Endothelial cell of hepatic sinusoid (primary cell): ENCODE results near the gene LRP1.

Experiments
- in situ Hi-C: cut with HindIII; loops from 2 replicates; pipeline ENCODE4 v1.10.0; 2017; ENCODE audit warnings: low sequenced_read_pairs

Gene LRP1

DNA sequence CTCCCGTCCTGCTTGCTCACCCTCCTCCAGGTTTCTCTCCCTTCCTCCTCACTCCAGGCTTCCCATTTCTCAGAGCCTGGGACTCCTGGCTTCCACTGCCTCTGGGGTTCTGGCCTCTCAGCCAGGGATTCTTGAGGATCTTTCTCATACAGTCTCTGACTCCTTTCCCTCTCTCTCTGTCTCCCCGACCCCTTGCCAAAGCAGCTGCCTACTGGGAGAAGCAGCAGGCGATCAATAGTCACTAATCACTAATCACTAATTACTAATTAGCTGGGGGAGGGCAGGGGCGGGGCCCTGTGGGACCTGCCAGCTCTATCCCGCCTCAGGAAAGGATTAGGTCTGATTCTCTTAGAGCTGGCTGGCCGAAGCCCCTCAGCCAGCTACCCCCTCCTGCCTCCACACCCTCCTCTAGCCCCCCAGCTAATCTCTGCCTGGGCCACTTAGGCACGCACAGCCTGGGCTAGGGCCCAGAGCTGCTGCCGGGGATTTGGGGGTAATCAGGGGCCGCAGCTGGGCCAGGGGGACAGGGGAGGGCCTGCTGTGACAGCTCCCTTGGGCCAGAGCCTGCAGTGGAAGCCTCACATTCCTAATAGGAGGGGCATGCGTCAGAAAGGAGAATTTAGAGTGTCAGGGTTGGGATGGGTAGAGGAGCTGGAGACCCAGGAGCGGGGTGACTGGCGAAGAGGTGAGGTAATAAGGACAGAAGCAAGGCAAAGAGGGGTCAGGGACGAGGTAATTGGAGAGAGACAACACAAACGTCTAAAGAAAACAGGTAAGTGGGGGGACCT lies 91.1 kb downstream of the LRP1 start:
- in situ Hi-C loops: no loop called here

DNA sequence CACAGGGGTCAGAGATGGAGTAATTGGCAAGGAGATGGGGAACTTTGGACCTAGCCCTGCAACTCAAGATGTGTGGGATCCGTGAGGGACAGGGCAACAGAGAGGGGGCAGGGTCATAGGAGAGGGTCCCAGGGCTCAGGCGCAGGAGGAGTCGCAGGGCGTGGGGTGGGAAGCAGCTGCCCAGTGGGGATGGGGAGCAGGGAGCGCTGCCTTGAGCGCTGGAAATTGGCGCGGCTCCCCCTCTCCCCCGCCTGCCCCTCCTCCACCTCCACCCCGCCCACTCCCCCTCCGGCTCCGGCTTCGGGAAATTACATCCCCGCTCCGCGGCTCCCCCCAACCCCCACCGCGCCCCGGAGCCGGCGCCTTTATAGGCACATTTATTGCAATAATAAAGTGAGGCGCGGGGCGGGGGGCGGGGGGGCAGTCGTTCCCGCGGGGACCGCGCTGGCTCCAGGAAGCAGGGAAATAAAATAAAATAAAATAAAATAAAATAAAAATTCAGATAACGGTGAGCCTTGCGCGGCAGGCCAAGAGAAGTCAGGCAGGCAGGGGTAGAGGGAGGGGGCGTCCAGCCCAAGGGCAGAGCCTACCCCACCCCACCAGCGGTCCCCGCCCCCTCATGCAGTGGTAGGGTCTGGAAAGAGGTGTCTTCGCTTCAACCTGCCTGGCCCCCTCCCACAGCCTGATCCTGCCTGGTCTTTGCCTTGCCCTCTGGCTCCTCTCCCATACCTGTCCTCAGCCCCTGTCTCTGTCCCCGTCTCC lies 91.9 kb downstream of the LRP1 start:
- in situ Hi-C loops: no loop called here

DNA sequence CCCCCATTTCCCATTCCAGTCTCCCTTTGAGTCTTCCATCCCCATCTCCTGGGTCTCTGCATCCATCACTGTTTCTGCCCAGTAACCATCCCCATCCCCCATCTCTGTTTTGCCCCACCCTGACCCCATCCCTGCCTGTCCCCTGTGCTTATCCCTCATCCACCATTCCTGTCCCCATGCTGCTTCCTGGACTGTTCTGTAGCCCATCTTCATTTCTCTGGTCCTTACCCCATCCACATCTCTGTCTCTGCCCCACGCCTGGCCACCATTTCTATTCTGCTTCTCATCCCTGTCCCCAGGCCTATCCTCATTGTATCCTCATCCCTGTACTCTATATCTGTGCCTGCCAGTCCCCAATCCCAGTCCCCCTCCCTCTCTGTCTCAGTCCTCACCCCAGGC lies 92.5 kb downstream of the LRP1 start:
- in situ Hi-C loops: no loop called here

DNA sequence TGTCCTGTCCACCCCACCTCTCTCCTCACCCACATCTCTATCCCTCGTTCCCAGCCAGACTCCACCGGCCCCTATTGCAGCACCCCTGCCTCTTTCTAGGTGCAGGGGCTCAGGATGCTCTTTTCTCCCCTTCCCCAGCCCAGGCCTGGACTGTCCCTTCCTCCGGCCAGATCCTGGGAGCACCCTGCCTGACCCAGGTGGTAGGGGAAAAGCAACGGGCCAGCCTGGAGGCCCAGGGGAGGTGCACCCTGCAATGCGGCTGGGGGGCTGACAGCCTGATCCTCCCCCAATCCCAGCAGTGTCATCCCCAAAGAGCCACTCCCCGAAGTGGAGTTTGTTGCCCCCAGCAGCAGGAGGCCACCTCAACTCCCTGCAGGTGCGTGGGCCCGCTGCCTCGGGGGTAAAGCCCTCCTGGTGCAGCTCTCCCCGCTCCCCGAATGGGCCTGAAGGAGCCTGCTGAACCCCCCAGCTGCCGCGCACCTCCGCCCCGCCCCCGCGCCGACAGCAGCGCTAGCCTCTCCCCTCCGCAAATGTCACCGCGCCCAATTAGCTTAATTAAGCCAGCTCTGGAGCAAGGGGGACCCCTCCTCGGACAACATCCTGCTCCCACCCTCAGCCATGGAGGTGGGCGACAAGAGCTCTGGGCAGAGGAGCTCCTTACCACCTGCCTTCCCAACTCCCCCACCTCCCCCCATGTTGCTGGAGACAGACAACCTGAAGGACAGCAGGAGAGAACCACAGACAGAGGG lies 93.1 kb downstream of the LRP1 start:
- in situ Hi-C loops: no loop called here

DNA sequence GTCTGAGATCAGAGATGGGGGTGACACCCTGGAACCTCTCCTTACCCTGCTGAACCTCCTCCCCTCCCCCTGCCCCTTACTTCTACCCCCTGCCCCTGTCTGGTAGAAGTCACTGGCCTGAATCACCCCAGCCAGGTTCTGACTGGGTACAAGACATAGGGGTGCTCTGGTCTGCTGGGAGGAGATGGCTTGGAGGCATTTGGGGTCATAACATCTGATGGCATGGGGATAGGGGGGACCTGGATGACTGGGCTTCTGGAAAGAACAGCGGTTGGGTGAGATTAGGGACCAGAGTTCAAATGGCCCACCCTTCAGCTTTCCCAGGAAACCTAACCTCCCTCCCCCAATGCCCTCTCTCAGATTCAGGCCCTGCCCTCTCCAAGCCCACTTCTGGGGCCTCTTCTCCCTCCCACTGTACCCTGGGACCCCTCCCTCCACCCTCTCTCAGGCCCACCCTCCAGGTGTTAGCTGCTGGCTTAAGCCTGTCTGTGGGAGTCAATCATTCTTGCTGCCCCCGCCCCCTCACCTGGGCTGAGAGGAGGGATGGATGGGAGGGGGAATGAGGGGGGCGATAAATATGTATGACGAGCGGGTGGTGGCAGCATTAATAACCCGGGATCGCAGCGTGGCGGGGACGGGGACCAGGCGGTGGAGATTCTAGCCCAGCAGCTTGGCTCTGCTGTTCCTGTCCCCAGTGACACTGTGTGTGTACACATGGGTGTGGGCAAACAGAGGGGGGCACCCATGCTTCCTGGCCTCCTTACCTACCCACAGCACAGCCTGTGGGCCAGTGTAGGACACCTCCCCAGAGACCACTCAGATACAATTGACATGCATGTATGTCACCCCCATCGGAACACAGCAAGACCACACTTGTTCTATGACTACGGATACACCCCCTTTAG lies 94.3 kb downstream of the LRP1 start:
- in situ Hi-C loops: no loop called here

DNA sequence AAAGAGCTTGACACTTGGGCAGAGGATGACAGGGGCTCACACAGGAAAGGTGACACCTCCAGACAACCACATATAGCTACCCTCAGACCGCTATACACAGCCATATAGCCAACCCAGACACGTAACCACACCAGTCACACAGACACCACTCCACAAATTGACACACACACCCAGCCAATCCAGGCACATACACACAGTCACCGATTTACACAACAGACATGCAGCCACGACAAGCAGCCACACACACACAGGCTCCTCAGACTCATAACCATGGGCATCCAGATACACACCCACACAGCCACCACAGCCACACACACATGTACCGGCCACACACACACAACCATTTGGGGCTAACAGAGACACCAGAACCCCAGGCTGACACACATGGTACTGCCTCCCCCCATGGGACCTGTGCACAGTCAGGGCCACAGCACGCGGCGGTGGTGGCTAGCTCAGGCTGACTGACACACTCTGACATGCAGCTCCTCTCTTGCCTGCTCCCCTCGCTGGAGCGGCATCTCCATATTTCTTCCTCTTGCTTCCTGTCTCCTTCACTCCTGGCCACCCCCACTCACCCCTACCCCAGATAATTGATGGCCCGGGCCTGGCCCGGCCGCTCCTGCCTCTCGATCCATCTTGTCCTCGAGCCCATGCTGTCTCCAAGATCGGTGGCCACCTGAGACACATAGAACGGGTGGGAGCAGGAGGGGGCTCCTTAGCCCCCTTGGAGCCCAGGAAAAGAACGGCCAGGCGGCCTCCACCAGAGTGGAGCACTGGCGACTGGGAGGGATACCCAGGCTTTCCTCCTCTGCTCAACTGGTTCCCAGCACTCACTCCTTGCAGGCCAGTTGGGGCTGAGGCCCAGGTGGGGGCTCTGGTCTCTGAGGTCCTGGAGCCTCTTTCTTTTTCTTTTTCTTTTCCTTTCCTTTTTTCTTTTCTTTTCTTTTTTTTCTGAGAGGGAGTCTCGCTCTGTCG lies 95.2 kb downstream of the LRP1 start:
- in situ Hi-C loops: no loop called here

DNA sequence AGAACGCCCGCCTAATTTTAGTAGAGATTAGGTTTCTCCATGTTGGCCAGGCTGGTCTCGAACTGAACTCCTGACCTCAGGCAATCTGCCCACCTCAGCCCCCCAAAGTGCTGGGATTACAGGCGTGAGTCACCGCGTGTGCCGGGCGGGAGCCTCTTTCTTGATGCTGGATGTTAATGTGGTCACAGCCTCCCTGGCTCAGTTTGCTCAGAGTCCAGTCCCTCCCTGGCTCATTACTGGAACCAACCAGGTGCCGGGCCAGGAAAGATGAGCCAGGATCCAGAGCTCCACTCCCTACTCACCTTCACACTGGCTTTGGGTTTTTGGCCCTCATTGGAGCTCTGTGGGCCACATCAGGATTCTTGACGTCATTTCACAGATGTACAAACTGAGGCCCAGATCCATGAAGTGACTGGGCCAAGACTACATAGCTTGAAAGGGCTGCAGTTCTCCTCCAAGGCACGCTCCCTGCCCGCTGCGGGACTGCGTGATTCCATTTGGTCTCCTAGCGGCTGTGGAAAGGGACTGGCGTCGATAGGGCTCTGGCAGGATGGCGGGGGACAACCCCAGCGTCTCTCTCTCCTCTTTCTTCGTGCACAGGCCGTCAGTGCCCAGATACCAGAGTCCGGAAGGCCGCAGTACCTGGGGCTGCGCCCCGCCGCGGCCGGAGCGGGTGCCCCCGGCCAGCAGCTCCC lies 96.1 kb downstream of the LRP1 start:
- in situ Hi-C loops: no loop called here

DNA sequence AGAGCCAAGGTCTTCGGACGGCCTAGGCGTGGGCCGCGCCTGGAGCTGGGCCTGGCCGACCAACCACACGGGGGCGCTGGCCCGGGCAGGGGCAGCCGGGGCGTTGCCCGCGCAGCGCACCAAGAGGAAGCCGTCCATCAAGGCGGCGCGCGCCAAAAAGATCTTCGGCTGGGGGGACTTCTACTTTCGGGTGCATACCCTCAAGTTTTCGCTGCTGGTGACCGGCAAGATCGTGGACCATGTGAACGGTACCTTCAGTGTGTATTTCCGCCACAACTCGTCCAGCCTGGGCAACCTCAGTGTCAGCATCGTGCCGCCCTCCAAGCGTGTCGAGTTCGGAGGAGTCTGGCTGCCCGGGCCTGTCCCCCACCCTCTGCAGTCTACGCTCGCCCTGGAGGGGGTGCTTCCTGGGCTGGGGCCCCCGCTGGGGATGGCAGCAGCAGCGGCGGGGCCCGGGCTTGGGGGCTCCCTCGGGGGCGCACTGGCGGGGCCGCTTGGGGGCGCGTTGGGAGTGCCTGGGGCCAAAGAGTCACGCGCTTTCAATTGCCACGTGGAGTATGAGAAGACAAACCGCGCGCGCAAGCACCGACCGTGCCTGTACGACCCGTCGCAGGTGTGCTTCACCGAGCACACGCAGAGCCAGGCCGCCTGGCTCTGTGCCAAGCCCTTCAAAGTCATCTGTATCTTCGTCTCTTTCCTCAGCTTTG lies 96.8 kb downstream of the LRP1 start:
- in situ Hi-C loops: no loop called here

DNA sequence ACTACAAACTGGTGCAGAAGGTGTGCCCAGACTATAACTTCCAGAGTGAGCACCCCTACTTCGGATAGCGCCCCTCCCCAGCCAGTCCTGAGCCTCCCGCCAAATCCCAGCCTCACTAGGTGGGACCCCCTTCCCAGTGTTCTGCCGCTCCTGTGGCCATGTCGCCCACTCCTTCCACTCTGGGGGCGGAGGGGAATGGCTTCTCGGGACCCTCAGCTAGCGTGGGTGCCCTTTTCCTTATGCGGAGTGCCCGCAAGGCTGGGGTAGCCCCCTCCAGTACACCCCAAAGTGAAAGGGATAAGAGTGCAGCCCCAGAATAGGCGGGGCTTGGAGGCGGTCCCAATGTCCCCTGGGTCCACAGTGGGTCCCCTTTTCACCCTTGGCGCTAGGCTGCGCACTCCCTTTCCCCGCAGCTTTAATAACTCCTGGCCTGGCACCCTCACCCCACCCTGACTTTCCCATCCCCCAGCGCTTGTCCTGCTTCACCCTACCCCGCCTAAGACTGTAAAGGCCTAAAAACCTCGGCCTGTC lies 97.5 kb downstream of the LRP1 start:
- in situ Hi-C loops: no loop called here

DNA sequence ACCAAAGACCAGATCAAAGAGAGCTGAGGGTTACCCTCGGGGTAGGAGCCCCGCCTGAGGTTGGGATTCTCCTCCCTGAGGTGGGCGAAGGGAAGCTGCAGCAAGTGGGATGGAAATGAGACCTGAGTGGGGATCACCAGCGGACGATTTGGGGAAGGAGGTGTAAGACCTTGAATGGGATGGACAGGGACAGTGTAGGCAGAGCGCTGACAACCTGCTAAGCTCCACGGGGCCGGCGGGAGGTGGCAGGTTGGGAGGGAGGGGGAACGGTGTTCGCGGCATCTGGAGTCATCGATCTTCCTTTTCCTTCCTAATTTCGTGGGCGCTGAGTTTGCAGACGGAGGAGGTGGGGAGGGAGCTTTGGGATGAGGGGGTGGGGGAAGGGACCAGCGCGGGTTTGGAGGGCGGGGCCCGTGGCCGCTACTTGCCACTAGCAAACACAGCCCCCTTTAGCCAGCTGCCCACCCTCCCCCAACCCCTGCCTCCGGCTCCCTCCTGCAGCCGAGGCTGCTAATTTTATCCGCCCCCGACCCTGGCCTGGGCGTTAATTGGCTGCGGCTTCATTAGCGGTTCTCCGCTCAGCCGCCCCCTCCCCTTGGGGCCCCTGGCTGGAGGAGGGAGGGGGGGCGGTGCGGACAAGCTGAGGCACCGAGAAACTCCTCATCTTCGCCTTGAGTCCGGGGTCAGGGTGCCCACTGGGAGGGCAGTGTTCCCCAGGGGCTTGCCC lies 98.5 kb downstream of the LRP1 start:
- in situ Hi-C loops: no loop called here

DNA sequence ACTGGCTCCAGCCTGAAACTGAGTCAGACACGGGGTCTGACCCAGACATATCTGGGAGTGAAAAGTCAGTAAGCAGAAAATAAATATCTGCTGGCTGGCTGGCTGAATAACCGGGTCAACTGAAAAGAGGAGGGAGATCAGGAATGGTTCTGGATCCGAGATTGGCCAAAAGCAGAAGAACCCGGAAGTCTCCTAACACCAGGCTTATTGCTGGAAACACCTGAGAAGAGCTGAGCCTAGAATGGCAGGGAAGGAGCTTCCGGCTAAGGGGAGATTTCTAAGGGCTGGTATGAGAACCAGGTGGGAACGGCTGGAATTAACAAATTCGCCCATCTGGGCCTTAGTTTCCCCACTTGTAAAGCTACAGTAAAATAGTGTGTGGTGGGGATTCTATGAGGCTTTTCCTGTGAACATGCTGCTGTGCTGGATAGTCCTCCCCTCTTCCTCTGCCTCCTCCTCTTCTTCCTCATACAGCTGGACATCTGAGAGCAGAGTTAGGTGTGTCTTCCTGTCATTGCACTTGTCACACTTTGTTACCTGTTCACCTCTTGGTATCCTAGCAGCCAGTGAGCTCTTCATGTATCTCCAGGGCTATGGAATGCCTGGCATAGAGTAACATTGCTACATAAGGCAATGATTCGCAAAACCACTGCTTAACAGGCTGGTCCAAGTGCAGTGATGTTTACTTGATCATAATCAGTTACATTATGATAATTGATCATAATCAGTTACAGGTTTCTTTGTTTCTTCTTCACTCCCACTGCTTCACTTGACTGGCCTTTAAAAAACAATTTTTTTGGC lies 99.2 kb downstream of the LRP1 start:
- in situ Hi-C loops: no loop called here

DNA sequence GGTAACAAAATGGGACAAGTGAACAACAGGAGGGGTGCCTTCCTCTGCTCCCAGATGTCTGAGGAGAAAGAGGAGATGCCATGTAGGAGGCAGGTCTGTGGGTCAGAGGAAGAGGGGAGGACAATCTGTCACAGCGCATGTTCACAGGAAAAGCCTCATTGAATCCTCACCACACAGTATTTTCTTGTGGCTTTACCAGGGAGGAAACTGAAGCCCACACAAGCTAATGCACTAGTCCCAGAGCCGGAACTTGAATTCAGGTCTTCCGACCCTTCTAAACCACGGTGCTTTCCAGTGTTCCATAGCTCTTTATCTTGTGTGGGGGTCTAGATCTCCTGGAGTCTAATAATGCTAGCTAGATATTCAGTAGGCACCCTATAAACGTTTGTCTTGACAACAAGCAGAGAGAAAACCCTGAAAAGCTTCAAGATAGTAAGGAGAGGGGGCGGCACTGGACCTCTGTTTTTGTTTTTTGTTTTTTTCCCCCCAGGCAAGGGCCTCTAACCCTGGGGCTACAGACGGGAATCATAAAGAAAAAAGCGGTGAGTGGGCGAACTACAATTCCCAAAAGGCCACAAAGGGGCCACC lies 100.9 kb downstream of the LRP1 start:
- in situ Hi-C loops: no loop called here

DNA sequence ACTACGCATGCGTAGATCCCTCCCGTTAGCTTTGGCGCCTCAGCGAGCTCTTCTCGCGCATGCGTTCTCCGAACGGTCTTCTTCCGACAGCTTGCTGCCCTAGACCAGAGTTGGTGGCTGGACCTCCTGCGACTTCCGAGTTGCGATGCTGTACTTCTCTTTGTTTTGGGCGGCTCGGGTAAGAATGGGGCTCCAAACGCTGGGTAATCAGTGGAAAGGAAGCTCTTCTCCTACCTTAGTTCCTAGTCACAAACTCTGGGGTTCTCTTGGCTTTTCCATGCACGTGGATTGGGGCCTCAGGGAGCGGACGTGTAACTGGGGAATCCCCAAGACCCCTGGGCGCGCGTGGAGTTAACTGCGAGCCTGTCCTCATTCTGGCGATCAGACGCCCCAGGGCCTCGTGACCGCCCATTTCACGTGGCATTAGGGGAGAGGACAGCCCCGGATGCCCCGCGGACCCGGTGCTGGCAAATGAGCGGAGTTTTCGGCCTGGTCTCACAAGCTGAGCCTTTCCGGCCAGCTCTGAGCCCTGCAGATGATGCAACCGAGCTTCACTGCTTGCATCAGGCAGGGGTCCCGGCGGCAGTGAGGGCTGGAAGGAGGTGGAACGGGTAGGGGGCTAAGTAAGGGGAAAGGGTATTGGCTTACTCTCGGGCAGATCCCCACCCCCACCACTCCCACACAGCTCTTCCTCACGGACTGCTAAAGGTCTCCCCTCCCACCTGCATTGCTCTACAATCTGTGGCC lies 101.5 kb downstream of the LRP1 start, which contains the start of gene SHMT2:
SHMT2 (plus strand) TSS at position 78 of the 747 bp plus-strand sequence; CDS start at position 146, 68 bp downstream.
- in situ Hi-C loops: no loop called here

DNA sequence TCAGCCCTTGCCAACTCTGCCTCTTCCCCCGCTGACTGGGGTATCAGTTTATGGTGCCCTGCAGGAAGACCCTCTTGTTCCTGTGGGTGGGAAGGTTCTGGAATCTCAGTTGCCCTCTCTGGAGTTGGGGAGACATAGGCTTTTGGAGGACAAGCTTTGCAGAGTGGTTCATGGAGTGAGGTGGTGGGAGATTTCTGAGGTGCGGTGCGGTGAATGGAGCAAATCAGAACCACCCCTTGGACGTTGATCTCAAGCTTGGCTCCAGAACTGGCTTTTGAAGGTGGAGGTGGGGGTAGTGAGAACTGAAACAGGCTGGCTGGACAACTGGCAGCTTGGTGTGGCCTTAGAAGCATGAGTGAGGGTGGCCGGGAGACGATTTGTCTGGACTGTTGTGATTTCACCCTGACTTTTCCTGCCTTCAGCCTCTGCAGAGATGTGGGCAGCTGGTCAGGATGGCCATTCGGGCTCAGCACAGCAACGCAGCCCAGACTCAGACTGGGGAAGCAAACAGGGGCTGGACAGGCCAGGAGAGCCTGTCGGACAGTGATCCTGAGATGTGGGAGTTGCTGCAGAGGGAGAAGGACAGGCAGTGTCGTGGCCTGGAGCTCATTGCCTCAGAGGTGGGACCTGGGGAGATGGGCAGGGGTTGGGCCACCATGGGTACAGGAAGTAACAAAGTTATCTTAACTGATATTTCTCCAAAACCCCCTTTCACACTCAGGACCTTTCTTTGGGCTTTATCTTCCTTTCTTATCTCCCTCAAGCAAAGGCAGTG lies 102.3 kb downstream of the LRP1 start:
- in situ Hi-C loops: no loop called here
